HEK293 (cell line): Measurements from ENCODE around the gene ASCL2.
"Not testable (repeated sequence)": the region's sequence is repeated elsewhere in the genome, so short reads cannot be mapped to it uniquely, and the experiment has no call there.

ENCODE experiments used
- PRDM10 ChIP-seq: fragments of 450-650 bp; formaldehyde crosslinking; IDR thresholded peaks from 2 replicates; pipeline ENCODE4 v1.5.1; 2016; ENCODE audit warnings: missing biosample characterization, missing genetic modification characterization
- SP2 ChIP-seq: fragments of 450-650 bp; formaldehyde crosslinking; IDR thresholded peaks from 2 replicates; pipeline ENCODE4 v1.5.1; 2016; ENCODE audit warnings: missing biosample characterization, missing genetic modification characterization
- ZBTB7A ChIP-seq: fragments of 450-650 bp; formaldehyde crosslinking; IDR thresholded peaks from 2 replicates; pipeline ENCODE4 v1.5.1; 2016; ENCODE audit warnings: low read depth, missing biosample characterization, missing genetic modification characterization
- ZNF239 ChIP-seq: fragments of 450-650 bp; formaldehyde crosslinking; IDR thresholded peaks from 2 replicates; pipeline ENCODE4 v1.5.1; 2016; ENCODE audit warnings: missing biosample characterization, missing genetic modification characterization

- not testable (repeated sequence) for TF ChIP-seq PRDM10; ZBTB7A (tag by site-specific recombination); ZNF239 (tag by site-specific recombination); SP2 (tag by site-specific recombination)
Measured at GRCh38 chr11:2286350-2286749, 16.0 kb upstream of the ASCL2 start.
